Forelimb muscle (tissue), 1 donor: ENCODE results near the gene CRPPA. TPM values are rescaled to one million over a fixed set of nuclear protein-coding genes. Genes with fewer than 3 reads are reported as not detected.

Experiments used
- DNase-seq: peaks from one replicate; pipeline ENCODE4 v3.0.0-alpha.2; 2013; ENCODE audit warnings: low read depth
- polyA plus RNA-seq: library from polyadenylated mRNA; unstranded; fragments of 120-200 nt; gene quantifications from one replicate; pipeline ENCODE4 v1.2.1, GENCODE V29; 2013; ENCODE audit not compliant: insufficient read length

Gene CRPPA
- polyA plus RNA-seq, 1 donor: 3.9 TPM

DNA sequence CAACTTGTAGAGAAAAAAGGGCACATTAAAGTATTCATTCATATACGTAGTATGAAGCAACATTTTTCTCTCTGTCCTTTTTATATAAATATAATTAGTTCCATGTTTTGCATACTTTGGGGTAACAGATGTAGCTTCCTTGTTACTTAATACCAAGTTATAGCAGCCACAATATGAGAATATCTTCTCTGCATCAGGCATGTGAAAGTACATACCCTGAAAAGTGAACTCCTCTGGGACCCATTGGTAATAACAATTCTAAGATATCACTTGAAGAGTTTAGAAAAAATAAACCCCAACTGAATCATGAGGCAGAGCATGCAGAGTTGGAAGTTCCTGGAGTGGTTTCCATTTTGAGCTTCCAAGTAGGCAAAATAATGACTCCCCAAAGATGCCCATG is 2.4 kb upstream of the CRPPA start:
- DNase-seq: no peak

- no peak for DNase-seq
These were observed 1.6 kb upstream of the CRPPA start for GRCh38 chr7:16422917-16423316.

DNA sequence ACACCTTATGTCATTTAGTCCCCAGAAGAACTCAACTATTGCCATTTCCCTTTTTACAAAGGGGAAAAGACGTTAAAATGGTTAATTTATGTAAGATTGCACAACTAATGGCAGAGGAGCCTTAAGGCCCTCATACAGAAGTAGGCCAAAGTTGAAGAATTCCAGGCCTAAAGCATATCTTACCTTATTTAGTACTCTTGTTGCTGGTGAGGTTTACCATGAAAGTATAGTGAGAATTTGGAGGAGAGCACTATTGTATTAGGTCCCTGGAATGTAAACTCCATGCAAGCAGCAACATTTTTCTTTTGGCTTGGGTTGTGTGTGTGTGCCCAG is 731 bp upstream of the CRPPA start:
- DNase-seq: no peak

DNA sequence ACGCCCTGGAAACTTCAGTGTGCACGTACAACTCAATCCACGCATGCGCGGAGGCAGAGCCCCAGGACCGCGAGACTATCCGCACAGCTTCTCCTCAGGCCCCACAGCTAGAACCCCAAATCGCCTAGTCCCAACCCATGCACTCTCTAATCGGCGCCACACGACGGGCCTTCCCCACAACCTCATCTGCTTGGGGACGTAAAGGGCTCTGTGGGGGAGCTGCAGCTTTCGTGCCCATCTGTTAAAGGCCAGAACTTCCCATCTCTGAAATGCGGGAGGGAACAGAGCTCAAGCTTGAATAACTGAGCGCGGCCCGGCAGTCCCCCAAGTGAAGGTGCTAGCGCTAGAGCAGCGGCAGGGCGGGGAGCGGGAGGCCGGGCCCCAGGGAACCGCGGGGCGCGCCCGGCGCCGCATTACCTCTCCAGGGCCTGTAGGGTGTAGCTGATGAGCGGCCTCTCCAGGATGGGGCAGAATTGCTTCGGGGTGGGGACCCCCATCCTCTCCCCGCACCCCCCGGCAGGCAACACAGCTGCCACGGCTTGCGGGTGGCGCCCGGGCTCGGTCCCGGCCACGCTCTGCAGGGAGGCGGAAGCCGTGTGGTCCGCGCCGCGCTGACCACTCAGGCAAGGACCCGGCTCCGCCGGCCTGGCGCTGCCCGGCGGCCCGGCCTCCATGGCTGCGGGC is 547 bp downstream of the CRPPA start:
- DNase-seq: peak; percentile 81

DNA sequence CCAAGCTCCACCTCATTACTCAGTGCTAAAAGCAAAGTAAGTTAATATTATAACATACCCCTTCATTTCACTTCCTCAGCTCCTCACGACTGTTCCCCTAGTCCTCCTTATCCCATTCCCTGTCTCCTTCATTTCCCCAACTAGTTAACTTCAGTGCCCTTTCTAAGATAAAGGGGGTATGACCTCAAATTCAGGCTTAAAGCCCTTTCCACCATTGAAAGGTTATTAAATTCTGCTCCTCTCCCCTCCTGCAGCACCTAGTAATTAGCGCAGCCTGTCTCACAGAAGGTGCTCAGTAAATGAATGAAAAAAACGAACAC is 1.0 kb downstream of the CRPPA start:
- no peak for DNase-seq

- DNase-seq: no peak
These were observed 1.5 kb downstream of the CRPPA start for GRCh38 chr7:16419859-16420258.

DNA sequence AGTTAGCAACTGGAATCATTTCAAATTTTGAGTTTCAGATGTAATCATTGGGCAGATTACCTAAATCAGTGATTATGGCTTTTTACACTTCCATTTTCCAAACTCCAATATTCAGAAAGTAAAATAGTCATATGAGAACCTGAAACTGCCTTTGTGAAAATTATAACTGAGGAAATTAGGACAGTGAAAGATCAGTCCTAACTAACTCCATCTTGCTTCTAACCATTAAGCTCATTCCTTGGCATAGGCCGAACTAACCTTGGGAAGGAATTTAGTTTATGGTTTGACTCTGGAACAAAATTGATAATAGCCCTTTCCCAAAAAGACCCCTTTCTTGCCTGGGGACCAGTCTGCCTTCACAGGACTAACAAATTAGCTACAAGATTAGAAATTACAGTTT is 2.2 kb downstream of the CRPPA start:
- DNase-seq: no peak

- no peak for DNase-seq
These were observed 3.4 kb downstream of the CRPPA start for GRCh38 chr7:16417906-16418305.

DNA sequence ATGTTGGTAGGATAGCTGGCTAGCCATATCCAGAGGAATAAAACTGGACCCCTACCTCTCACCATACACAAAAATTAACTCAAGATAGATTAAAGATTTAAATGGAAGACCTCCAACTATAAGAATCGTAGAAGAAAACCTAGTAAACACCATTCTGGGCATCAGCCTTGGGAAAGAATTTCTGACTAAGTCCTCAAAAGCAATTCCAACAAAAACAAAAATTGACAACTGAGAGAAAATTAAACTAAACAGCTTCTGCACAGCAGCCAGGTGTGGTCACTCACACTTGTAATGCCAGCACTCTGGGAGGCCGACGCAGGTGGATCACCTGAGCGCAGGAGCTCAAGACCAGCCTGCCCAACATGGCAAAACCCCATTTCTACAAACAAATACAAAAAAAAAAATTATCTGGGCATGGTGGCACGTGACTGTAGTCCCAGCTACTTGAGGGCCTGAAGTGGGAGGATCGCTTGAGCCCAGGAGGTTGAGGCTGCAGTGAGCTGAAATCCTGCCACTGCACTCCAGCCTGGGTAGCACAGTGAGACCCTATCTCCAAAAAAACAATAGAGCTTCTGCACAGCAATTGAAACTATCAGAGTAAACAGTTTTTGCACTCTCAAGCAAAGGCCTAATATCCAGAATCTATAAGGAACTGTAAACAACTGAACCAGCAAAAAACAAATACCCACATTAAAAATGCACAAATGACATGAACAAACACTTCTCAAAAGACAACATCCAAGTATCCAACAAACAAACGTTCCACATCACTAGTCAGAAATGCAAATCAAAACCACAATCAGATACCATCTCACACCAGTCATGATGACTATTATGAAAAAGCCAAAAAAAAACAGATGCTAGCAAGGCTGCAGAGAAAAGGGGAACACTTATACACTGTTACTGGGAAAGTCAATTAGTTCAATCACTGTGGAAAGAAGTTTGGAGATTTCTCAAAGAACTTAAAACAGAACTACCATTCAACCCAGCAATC is 4.8 kb downstream of the CRPPA start:
- DNase-seq: no peak

DNA sequence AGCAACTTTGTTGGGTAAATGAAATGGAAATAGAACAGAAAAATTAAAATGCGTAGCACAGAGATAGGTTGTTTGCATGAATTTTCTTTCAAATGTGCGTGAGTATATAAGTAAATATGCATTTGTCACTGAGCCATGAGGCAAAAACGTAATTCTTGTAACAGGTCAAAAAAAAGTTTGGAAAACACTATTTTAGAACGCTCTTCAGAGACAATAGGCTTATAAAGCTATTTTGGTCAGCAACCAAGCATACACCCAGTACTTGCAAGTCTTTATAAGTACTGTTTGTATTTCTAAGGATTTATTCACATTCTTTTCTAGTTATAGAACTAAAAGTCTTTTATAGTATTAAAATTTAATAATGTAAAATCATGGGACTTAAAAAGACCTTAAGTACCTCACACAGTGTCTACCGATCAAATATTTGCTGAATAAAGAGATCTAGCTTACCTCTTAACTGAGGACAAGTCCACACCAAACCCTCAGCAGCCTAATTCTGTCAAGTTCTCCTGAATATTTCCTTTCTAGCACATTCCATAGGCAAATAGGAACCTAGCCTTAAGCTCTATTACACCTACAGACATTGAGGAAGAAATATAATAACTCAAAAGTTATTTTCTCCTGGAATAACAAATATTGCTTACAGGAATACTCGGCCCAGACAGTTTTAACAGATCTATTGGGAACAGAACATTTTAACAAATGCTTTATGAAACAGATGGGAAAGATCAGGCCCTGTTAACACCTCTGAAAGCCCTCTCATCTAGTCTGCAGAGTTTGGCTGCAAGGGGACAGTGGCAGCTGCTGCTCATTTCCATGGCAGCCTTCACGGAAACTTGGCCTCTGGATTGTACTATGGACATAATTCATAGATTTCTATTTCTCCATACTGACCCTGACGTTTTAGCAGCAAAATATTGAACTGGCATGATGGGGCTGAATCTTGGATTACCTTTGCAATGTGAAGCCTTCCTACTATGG is 8.8 kb downstream of the CRPPA start:
- DNase-seq: peak; percentile 79

DNA sequence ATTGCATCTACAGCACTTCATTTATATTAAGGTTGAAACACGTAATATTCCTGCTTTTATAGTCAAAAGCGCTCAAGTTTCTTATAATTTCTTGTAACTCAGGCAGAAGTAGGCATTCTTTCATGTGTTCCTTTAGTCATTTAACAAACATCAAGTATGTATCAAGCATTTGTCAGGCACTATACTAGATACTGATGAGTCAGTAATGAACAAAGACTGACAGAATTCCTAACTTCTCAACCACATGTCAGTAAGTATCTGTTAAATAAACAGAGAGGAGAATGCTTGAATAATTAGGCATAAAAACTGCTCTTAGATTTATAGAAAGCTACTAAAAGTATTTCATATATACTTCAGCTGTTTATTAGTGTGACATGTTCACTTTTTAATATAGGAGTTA is 9.9 kb downstream of the CRPPA start:
- no peak for DNase-seq

- DNase-seq: no peak
These were observed 11.6 kb downstream of the CRPPA start for GRCh38 chr7:16409777-16410176.

GRCh38 chr7:16404636-16405035 is 16.7 kb downstream of the CRPPA start:
- DNase-seq: no peak

DNA sequence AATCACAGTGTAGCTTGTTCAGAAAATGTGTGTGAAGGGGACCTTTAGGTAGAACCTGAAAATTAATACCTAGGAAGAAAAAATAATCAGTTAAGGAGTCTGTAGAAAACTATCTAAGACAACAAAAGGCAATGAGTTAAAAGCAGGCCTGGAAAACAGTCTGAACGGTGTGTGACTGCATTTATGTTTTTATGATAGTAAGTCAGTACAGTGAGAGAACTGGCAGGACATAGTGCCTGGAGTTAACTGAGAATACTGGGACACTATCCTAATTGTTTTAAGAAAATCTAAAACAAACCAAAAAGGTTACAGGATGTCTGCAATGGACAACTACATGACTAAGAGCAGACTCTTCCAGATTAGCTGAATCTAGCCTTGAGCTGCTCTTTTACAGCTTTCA is 17.9 kb downstream of the CRPPA start:
- no peak for DNase-seq

DNA sequence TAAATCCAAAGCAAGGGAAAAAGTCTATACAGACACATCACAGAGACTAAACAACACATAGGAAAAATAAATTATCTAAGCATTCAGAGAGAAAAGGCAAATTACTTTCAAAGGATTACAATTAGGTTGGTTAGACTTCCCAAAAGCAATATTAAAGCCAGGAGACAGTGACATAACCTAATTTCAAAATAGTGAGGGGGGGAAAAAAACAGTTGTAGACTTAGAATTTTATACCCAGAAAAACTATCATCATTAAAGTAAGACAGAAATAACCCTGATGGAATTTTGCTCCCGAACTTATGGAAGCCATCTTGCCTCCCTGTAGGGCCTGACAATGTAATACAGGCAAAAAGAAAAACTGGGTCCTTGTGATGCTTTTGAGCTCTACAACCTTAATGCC is 18.4 kb downstream of the CRPPA start:
- no peak for DNase-seq

- no peak for DNase-seq
These were observed 19.2 kb downstream of the CRPPA start for GRCh38 chr7:16402091-16402490.

DNA sequence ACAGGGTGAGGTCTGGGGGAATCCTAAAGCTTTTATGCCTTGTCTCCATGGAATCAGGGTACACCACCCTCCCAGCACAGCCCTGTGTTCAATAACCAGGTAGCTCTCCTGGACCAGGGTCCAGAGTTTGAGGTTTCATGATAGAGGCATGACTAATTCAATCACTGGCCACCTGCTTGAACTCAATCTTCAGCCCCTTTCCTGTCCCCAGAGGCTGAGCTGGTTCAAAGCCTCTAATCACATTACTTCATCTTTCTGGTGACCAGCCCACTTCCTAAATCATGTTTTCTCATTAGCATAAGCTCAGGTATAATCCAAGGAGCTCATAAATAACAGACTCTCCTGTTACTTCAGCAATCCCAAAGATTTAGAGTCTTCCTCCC is 20.5 kb downstream of the CRPPA start:
- DNase-seq: no peak

DNA sequence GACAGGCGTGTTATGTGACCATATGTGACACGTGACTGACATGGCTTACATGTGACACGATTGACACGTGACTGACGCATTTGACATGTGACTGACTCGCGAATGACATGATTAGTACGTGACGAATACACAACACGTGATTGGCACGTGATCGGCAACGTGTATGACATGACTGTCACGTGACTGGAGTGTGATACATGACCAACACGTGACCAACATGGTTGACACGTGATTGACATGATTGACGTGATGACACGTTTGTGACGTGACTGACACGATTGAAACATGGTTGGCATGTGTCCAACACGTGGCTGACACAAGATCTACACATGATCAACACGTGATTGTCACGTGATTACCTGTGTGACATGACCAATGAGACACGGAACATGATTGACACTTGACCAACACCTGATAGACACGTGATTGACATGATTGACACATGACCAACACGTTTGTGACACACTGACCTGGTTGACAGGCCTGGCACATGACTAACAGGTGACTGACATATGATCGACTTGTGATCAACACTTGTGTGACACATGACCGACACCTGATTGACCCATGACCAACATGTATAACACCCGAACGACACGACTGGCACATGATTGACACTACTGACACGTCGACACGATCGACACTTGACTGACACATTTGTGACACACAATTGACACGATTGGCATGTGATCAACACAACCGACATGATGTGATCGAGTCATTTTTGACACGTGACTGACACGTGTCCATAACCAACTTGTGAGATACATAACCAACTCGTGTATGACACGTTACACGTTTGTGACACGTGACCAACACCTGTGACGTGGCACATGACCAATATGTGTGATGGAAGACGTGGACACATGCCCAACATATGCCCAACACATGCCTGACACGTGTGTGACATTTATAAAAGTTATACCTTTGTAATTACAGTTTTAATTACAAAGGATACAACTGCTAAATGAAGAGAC is 21.1 kb downstream of the CRPPA start:
- DNase-seq: no peak

GRCh38 chr7:16399265-16399831 is 22.0 kb downstream of the CRPPA start:
- DNase-seq: no peak

DNA sequence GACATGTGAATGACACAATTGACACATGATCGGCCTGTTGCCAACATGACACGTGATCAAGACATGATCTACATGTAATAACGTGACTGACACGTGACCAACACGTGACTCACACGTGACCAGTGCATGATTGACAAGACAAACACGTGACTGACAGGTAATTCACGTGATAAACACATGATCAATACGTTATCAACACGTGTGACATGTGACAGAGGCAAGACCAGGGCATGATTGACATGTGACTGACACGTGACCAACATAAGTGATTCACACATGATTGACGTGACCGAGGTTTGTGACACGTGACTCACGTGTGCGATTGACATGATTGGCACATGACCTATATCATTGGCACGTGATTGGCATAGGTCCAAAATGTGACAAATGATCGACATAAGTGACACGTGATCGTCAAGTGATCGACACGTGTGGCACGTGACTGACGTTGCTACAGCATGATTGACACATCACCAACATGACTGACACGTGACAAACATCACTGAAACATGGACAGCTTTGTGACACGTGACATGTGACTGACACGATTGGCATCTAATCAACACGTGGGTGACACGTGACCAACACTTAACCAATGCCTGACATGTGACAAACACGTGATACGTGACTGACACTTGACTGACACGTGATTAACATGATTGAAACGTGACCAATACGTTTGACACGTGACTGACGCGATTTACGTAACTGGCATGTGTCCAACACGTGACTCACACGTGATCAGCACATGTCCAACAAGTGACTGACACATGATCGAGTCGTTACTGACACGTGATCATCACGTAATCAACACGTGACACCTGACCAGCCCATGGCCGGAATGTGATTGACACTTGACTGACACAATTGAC is 23.0 kb downstream of the CRPPA start:
- DNase-seq: no peak
